ENCODE results near the gene DDX10.
A peak's percentile ranks its signal among the peaks of the same experiment; 100 is the strongest.

The DDX10 gene

DNA sequence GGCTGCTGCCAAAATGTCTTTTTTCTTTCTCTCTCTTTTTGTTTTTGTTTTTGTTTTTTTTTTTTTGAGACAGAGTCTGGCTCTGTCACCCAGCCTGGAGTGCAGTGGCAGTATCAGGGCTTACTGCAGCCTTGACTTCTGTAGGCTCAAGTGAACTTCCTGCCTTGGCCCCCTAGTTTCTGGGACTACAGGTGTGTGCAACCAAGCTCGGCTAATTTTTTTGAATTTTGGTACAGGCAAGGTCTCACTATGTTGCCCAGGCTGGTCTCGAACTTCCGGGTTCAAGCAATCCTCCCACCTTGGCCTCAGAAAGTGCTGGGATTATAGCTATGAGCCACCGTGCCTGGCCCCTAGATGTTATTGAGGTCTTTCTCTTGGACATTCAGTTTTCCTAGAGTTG is 2.2 kb upstream of the DDX10 start:
- DNase-seq = no peak

DNA sequence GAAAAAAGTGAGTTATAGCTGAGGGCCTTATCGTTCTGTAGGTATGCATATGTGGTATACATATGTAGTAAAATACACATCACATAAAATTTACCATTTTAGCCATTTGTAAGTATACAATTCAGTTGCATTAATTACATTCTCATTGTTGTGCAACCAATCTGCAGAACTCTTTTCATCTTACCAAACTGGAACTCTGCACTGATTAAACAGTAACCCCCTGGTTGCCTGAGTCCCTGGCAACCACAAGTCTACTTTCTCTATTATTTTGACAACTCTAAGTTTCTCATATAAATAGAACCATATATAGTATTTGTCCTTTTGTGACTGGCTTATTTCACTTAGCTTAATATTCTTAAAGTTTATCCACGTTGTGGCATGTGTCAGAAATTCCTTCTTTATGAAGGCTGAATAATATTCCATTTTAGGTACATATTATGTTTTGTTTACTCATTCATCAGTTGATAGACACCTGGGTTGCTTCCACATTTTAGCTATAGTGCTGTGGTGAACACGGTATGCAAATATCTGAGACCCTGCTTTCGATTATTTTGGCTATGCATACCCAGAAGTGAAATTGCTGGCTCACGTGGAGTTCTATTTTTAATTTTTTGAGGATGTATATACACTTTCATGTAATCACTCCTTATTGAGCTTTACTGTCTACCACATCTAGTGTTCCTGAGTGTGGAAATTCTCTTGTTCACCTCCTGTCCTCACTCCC is 1.6 kb upstream of the DDX10 start:
- no peak for DNase-seq

- no peak for DNase-seq
Observed at GRCh38 chr11:108666373-108666772, 1.5 kb downstream of the DDX10 start.

DNA sequence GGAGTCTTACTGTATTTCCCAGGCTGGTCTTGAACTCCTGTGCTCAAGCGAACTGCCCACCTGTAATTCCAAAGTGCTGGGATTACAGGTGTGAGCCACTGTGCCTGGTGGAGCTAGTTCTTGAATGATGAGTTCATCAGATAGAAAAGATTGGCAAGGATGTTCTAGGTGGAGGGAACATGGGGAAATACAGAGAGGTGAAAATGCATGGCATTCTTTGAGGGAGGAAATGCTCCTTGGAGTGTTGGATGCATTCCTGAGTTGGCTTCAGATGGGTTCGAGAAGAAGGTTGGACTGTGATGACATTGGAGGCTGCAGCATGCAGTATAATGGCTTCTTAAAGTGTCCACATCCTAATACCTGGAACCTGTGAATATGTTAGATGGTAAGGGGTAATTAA is 4.4 kb downstream of the DDX10 start:
- DNase-seq = no peak

GRCh38 chr11:108669711-108670110 is 4.8 kb downstream of the DDX10 start:
- DNase-seq = no peak

DNA sequence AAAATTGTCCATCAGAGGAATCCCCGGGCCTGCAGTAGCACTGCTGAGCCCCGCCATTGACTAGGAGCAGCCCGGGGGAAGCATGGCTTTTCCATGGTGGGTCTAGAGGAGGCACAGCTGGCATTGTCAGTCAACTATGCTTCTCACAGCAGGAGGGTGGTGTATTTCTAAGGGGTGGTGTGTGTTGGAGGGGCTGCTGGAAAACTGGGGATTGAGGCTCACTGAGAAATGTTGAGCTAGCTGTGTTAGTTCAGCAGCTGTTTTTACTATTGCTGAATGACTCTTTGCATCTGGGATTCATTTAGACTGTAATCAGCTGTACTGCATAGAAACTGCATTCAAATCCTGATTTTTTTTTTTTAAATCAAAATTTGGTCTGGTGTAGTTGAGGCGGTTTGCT is 5.6 kb downstream of the DDX10 start:
- no peak for DNase-seq

GRCh38 chr11:108672113-108672512 is 7.2 kb downstream of the DDX10 start:
- no peak for DNase-seq

DNA sequence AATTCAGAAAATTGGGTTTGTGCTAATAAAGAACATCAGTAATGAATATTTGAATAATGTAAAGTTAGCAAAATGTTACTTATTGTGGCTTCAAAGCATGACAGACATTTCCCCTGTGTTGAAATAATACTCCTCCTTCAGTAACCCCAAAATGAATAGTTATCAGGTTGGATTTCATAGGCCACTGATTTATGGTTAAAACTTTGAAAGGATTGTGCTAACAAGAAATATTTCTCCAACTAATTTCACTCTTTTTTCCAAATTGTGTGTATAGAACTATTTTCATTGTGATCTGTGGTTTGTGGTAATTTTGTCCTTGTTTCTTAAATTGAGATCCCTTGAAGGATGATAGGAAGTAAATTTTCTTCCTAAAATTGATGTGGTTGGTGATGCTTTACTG is 7.9 kb downstream of the DDX10 start:
- DNase-seq = no peak

GRCh38 chr11:108679045-108679444 is 14.2 kb downstream of the DDX10 start:
- no peak for DNase-seq

DNA sequence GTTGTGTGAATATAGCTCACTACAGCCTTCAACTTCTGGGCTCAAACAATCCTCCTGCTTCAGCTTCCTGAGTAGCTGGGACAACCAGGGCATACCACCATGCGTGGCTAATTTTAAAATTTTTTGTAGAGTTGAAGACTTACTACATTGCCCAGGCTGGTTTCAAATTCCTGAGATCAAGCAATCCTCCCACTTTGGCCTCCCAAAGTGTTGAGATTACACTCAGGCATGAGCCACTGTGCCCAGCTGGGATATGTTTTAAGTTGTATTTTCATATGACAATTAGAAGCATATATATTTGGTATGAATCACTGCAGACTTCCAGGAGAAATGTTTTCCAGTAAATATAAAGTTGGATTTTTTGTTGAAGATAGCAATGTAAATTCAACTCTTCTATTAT is 15.4 kb downstream of the DDX10 start:
- no peak for DNase-seq

GRCh38 chr11:108685419-108686130 is 20.7 kb downstream of the DDX10 start:
- DNase-seq = no peak

DNA sequence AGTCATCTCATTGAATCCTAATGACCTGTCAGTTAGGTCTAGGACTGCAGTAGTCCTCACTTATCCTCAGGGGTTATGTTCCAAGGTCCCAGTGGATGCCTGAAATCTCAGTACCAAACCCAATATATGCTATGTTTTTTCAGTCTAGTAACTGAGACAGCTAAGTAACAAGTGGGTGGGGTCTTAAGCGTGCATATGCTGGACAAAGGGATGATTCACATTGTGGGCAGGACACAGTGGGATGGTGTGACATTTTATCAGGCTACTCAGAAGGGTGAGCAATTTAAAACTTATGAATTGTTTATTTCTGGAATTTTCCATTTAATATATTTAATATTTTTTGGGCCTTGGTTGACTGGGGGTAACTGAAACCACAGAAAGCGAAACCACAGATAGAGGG is 29.0 kb downstream of the DDX10 start:
- DNase-seq = no peak

- DNase-seq = no peak
Observed at GRCh38 chr11:108694846-108695245, 30.0 kb downstream of the DDX10 start.

DNA sequence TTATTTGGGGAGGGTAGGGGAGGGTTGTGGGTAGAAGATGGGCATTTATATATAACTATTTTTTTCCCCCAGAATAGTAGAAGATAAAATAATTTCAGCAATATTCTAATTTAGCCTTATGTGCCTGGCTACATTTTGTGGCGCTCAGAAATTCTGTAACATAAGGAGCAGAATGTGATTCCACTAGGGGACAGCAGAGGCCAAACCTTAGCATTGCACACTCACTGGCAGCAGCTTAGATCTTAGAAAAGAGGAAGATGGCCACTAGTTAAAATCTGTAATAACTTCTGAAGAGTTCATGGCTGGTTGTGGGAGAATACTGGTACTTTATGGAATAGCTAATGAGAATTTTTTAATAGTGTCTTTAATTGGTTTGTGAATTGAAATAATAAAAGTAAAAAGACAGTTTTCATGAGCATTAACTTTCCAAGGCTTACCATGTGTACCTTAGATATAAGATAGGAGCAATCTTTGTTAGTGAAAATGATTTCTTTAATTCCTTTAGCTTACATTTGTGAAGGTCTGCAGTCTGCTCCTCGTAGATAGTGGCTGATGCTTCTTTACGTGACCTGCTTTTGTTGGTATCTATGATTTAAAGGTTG is 33.1 kb downstream of the DDX10 start:
- peak; percentile 3 to 89 for DNase-seq

DNA sequence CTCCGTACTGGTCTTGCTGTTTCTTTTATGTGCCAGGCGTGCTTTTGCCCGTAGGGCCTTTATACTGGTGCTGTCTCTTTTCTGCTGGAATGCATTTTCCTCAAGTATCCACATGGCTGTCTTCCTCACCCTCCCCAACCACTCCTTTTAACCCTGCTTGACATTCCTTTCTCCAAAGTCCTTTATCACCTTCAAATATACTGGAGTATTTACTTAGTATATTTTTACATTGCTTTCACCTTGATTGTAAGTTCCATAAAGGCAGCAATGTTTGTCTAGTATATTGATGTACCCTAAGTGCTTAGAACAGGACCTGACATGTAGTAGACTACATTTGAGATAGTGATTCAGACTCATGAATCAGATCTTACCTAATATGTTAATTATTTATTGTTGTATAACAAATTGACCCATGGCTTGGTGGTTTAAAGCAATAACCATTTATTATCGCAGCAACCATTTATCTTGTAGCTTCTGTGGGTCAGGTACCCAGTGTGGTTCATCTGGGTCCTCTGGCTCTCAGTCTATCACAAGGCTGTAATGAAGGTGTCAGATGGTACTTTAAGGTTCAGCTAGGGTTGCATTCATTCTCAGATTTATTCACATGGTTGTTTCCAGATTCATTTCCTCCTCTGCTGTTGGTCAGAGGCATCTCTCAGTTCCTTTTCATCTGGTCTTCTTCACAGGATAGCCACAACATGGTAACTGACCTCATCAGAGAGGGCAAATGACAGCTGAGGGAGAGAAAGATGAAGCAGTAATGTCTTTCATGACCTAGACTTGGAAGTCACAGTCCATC is 34.2 kb downstream of the DDX10 start:
- DNase-seq = no peak

GRCh38 chr11:108703916-108704315 is 39.0 kb downstream of the DDX10 start:
- no peak for DNase-seq

DNA sequence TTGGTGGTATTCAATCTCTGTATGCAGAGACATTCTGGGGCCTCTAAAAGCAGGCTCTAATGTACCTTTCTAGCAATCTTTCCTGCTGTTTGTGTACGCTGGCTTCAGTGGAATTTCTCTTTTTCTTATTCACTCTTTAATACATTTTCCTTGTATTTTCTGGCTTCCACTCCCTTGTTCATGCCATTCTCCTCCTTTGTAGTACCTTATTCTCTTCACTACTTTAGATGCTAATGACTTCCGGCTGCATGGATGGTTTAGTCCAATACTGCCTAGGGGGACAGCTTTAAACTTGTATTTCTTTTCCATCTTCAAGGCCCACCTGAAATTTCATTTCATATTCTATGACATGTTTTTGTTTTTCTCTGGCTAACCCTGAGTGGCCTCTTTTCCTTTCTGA is 40.2 kb downstream of the DDX10 start:
- DNase-seq = no peak

- DNase-seq = no peak
Observed at GRCh38 chr11:108708173-108708572, 43.3 kb downstream of the DDX10 start.

DNA sequence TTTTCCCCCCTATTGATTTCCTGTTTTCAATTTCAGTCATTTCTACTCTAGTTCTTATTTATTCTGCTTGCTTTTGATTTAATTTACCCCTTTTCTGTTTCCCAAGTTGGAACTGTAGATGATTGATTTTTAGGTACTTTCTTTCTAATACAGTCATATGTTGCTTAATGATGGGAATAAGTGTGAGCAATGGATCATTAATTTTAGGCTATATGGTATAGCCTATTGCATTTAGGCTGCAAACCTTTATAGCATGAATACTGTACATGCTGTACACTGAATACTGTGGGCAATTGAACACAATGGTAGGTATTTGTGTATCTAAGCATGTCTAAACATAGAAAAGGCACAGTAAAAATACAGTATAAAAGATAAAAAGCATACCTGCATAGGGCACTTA is 44.9 kb downstream of the DDX10 start:
- no peak for DNase-seq

GRCh38 chr11:108713076-108713790 is 48.4 kb downstream of the DDX10 start:
- no peak for DNase-seq

DNA sequence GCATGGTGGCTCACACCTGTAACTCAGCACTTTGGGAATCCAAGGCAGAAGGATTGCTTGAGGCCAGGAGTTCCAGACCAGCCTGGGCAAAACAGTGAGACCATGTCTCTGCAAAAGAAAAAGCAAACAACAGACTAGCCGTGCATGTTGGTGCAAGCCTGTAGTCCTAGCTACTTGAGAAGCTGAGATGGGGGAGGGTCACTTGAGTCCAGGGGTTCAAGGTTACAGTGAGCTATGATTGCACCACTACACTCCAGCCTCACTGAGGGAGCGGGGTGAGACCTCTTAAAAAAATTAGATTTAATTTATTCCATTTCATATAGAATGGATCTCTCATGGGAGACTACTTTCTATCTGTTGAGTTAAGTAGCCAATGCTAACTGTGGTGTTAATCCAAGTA is 50.4 kb downstream of the DDX10 start:
- no peak for DNase-seq

DNA sequence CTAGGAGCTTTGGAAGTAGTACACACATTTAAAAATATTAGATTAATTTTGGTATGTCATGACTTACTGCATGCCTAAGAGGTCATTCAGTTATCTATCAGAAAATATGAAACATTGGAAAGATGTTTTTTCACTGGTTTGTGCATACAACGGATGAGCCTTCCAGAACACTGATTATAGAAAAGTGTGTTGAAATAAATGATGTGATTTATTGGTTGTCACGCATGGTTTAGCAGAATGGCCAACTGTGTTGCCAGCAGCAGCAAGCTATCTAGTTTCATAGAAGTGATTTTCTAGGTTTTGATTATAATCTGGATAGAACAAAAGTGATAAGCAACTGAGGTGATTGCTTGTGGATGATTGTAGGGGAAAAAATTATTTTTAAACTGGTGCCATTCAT is 53.6 kb downstream of the DDX10 start:
- DNase-seq = no peak

All from hippocampal formation (tissue), 2 donors.